ENCODE results near the gene NEGR1. TPM values are rescaled to one million over a fixed set of nuclear protein-coding genes. Genes with fewer than 3 reads are reported as not detected.

NEGR1 gene
- total and polyA plus RNA-seq, 9 of the 15 experiments (the other 6 are each of a cell fraction or from before 2014, with no cell fraction given) = not detected

DNA sequence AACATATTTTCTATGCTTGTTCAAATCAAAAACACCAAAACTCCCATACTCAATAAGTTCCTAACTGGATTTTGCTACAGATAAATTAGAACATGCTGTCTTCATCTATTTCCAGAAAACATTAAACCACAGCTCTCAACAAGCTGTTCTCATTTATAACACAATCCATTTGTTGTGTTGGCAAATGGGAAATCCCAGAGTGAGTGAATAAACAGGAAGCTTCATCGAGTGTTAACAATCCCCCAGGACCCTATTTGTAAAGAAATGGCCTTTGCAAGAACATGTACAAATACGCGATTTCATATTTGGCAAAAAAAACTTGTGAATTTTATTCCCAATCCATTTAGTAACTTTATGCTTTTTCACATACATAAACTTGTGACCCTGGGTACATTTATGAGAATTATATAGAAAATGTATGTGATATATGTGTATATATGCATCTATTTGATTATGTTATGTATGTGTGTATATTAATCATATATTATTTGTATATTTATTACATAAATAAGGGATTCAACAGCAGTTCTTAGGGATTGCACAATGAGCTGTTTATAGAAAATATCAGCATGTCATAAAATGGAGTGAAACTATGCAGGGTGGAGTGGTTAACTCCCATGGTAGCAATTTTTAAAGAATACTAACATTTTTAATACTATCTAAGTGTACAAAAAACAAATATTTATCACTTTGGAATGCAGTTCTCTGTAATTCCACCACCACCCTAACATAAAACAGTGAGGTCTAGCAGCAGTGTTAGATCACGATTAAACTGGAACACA is 160.0 kb downstream of the NEGR1 start (continued):
- no peak for TF ChIP-seq REST (IDR thresholded peaks at IDR 0.05; ENCODE audit: borderline replicate concordance)
- no peak for TF ChIP-seq REST (CRISPR knock-in tag; IDR thresholded peaks at IDR 0.05; ENCODE audit: low read depth)
- TF ChIP-seq ZNF311 (CRISPR knock-in tag; IDR thresholded peaks at IDR 0.05) = no peak
- TF ChIP-seq TCFL5 (CRISPR knock-in tag; conservative IDR thresholded peaks at IDR 0.05) = no peak
- no peak for TF ChIP-seq MXI1 (IDR thresholded peaks at IDR 0.05; ENCODE audit: low read depth, low read length)
